A673 (cell line): Measurements from ENCODE around the gene MAP2K5.

Source experiments
- EZH2 ChIP-seq: fragments of 200-600 bp; sonication (generic); IDR thresholded peaks from 2 replicates; pipeline ENCODE4 v1.6.1; 2017; ENCODE audit warnings: borderline replicate concordance, low read depth, mild to moderate bottlenecking, mixed read lengths, antibody characterized with exemption, low read length; ENCODE audit not compliant: poor library complexity, severe bottlenecking
- TF ChIP-seq, protein P1 (sequence below): fragments of 300-800, 200-600 bp; sonication (generic); conservative IDR thresholded peaks from 2 replicates; pipeline ENCODE4 v1.5.1; 2017; ENCODE audit warnings: low read depth, mild to moderate bottlenecking, antibody characterized with exemption, low read length, moderate library complexity, mixed read lengths

DNA sequence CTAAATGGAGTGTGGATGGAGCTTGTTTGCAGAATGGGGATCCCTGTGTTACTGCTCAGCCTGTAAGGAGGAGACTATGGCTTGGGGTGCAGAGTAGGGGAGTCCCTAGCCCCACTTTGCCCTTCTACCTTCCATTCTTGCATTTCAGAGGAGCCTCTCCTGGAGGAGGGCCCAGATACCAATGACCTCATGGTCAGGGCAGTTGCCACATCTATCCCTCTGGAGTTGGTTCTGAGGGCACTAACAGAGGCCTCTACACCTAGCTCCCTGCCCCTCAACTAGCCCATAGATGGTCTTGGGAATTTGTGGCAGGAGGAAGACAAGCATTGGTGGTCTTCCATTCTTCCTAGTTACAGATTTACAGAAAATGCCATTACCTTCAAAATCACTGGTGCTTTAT, 288.9 kb downstream of the MAP2K5 start:
- TF ChIP-seq, protein P1, sequence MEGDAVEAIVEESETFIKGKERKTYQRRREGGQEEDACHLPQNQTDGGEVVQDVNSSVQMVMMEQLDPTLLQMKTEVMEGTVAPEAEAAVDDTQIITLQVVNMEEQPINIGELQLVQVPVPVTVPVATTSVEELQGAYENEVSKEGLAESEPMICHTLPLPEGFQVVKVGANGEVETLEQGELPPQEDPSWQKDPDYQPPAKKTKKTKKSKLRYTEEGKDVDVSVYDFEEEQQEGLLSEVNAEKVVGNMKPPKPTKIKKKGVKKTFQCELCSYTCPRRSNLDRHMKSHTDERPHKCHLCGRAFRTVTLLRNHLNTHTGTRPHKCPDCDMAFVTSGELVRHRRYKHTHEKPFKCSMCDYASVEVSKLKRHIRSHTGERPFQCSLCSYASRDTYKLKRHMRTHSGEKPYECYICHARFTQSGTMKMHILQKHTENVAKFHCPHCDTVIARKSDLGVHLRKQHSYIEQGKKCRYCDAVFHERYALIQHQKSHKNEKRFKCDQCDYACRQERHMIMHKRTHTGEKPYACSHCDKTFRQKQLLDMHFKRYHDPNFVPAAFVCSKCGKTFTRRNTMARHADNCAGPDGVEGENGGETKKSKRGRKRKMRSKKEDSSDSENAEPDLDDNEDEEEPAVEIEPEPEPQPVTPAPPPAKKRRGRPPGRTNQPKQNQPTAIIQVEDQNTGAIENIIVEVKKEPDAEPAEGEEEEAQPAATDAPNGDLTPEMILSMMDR: no peak
- no peak for TF ChIP-seq EZH2
